HepG2 (cell line): ENCODE data around the gene LRRC27. TPM values are rescaled to one million over a fixed set of nuclear protein-coding genes. Genes with fewer than 3 reads are reported as not detected.

Experiments
- ATAC-seq: fragments of 200-7000 bp; cut with Tn5 transposase; 3 replicates; pipeline ENCODE4 v1.9.1; 2020; ENCODE audit warnings: mild to moderate bottlenecking, moderate library complexity
- BruUV-seq: library from RNA; stranded (reverse); fragments of 400-500 nt; replicated peaks from 2 replicates; lab custom pipeline; 2021; lab: Mats Ljungman, UMichigan
- CTCF ChIA-PET: fragments of 300-600 bp; formaldehyde crosslinking; extraction: SDS; loops from one replicate; lab custom pipeline; 2021; ENCODE audit warnings: low total read pairs, inconsistent platforms, low intra/inter-chr PET ratio; lab: Yijun Ruan, JAX
- POLR2A ChIA-PET: fragments of 350-600 bp; sonication (Branson Sonifier 250); formaldehyde crosslinking; loops from one replicate; lab custom pipeline; 2020; ENCODE audit warnings: antibody characterized with exemption, inconsistent platforms; lab: Yijun Ruan, JAX
- DNase-seq: peaks from one replicate; pipeline ENCODE4 v3.0.0-alpha.2; 2015; ENCODE audit warnings: low spot score
- FAIRE-seq: peaks from 3 replicates; lab custom pipeline; 2011; peaks lifted over from hg19 to GRCh38; lab: Jason Lieb, UNC
- H2AFZ ChIP-seq: one replicate; pipeline ENCODE4 v1.6.1; 2011; ENCODE audit warnings: low read length, inconsistent platforms
- H3K27ac ChIP-seq: fragments of 300-600 bp; 3 replicates; pipeline ENCODE4 v1.8.0; 2011; ENCODE audit warnings: mixed run types, mild to moderate bottlenecking, mixed read lengths, low read length, inconsistent platforms; ENCODE audit not compliant: insufficient read depth; ENCODE audit errors: extremely low read length
- H3K27me3 ChIP-seq, 2 experiments: fragments of 200-600 bp in 1 of 2; 2 replicates in 1 of 2; 3 replicates in 1 of 2; pipeline versions ENCODE4 v1.6.0 to v1.8.0; 2011; ENCODE audit warnings: low read length in 2 of 2, mild to moderate bottlenecking in 2 of 2, moderate library complexity in 2 of 2, inconsistent platforms in 1 of 2; ENCODE audit not compliant: insufficient read depth in 2 of 2, control insufficient read depth in 1 of 2
- H3K36me3 ChIP-seq, 2 experiments: fragments of 200-600 bp in 1 of 2; replicated peaks in 1 of 2; 2 replicates in 1 of 2; 3 replicates in 1 of 2; pipeline versions ENCODE4 v1.5.1 to v1.8.0; 2011; ENCODE audit warnings: low read length in 2 of 2, inconsistent platforms in 1 of 2; ENCODE audit not compliant: insufficient read depth in 2 of 2, control insufficient read depth in 1 of 2
- H3K4me1 ChIP-seq: 2 replicates; pipeline ENCODE4 v1.5.1; 2012; ENCODE audit warnings: low read length, inconsistent platforms; ENCODE audit not compliant: insufficient read depth
- H3K4me2 ChIP-seq: 2 replicates; pipeline ENCODE4 v1.6.0; 2011; ENCODE audit warnings: low read depth, low read length, inconsistent platforms
- H3K4me3 ChIP-seq, 3 experiments: fragments of 200-600 bp in 1 of 3; sonication (generic), shearing (Covaris generic) in 1 of 3; replicated peaks in 1 of 3; 2 replicates each; pipeline ENCODE4 v1.5.1; 2011 to 2016; ENCODE audit warnings: low read length in 3 of 3, inconsistent platforms in 2 of 3, low read depth in 2 of 3, mild to moderate bottlenecking in 2 of 3, control low read depth in 1 of 3, mixed read lengths in 1 of 3; ENCODE audit not compliant: insufficient read depth in 1 of 3
- H3K79me2 ChIP-seq: one replicate; pipeline ENCODE4 v1.6.1; 2011; ENCODE audit warnings: low read length, inconsistent platforms; ENCODE audit not compliant: insufficient read depth
- H3K9ac ChIP-seq: 2 replicates; pipeline ENCODE4 v1.6.0; 2011; ENCODE audit warnings: mild to moderate bottlenecking, low read depth, low read length, inconsistent platforms; ENCODE audit not compliant: insufficient read depth
- H3K9me3 ChIP-seq: 2 replicates; pipeline ENCODE4 v1.5.1; 2012; ENCODE audit warnings: mild to moderate bottlenecking, low read length
- H4K20me1 ChIP-seq: 2 replicates; pipeline ENCODE4 v1.6.0; 2011; ENCODE audit warnings: inconsistent platforms, mild to moderate bottlenecking, low read length, moderate library complexity; ENCODE audit not compliant: insufficient read depth
- NFE2L1 ChIP-seq: sonication (generic); formaldehyde crosslinking; IDR thresholded peaks from 2 replicates; pipeline ENCODE4 v1.4.0; 2020; ENCODE audit warnings: missing genetic modification reagents, mild to moderate bottlenecking, borderline replicate concordance
- PPARG ChIP-seq: conservative IDR thresholded peaks from 2 replicates; pipeline ENCODE4 v1.6.1; 2016; ENCODE audit warnings: missing biosample characterization, missing genetic modification reagents
- REPIN1 ChIP-seq: sonication (generic); formaldehyde crosslinking; IDR thresholded peaks from 2 replicates; pipeline ENCODE4 v1.8.0; 2022; ENCODE audit warnings: missing genetic modification reagents, low read depth, mild to moderate bottlenecking, borderline replicate concordance
- ZNF143 ChIP-seq: sonication (generic); formaldehyde crosslinking; IDR thresholded peaks from 2 replicates; pipeline ENCODE4 v1.4.0; 2020; ENCODE audit warnings: missing genetic modification reagents
- ZNF562 ChIP-seq: sonication (generic); formaldehyde crosslinking; IDR thresholded peaks from 2 replicates; pipeline ENCODE4 v1.8.0; 2022; ENCODE audit warnings: missing genetic modification reagents, borderline replicate concordance
- ZNF570 ChIP-seq: sonication (generic); formaldehyde crosslinking; IDR thresholded peaks from 2 replicates; pipeline ENCODE4 v1.4.0; 2020; ENCODE audit warnings: mild to moderate bottlenecking, missing genetic modification reagents, borderline replicate concordance
- WGBS: methylation state at CpG from one replicate; pipeline ENCODE4 v1.1.6; 2017; ENCODE audit warnings: low lambda C conversion rate; 5-methylcytosine and 5-hydroxymethylcytosine counted together
- in situ Hi-C: cut with HindIII; loops from 2 replicates; pipeline ENCODE4 v1.10.0; 2017; ENCODE audit warnings: low pct_unique_long_range_greater_than_20kb; ENCODE audit not compliant: extremely low pct_ligation_motif_present
- intact Hi-C: fragments of 100-400 bp; cut with micrococcal nuclease; formaldehyde crosslinking; loops from one replicate; pipeline ENCODE4 v1.10.0; 2022; ENCODE audit not compliant: unreplicated experiment
- polyA plus RNA-seq, 8 experiments: library from polyadenylated mRNA; depleted of rRNA in 3 of 8; stranded (reverse) in 7 of 8; unstranded in 1 of 8; fragments of >200 nt; fragmentation: Illumina TruSeq in 4 of 8; extraction: Trizol in 4 of 8; gene quantifications; 2 replicates each; pipeline versions ENCODE4 v1.2.1 to v1.2.3, GENCODE V29; 2011 to 2016; ENCODE audit warnings: low read depth in 4 of 8, missing spikeins in 1 of 8, mixed read lengths in 1 of 8; ENCODE audit not compliant: insufficient read depth in 1 of 8
- total RNA-seq, 5 experiments: library from RNA; depleted of rRNA; stranded (reverse); fragments of >200 nt; fragmentation: Illumina TruSeq; extraction: Trizol; gene quantifications; 2 replicates each; pipeline ENCODE4 v1.2.3, GENCODE V29; 2016; ENCODE audit warnings: low read depth in 1 of 5
- TF ChIP-seq, protein P1 (sequence below): sonication (generic); formaldehyde crosslinking; IDR thresholded peaks from 2 replicates; pipeline ENCODE4 v1.5.1; 2020; ENCODE audit warnings: mild to moderate bottlenecking, missing genetic modification reagents, borderline replicate concordance
- TF ChIP-seq, protein P2 (sequence below): sonication (generic); formaldehyde crosslinking; IDR thresholded peaks from 2 replicates; pipeline ENCODE4 v1.4.0; 2020; ENCODE audit warnings: missing genetic modification reagents

LRRC27 gene
- total and polyA plus RNA-seq, 2 of the 13 experiments (the other 11 are each of a cell fraction or from before 2014, with no cell fraction given): 4.2 to 4.6 TPM

DNA sequence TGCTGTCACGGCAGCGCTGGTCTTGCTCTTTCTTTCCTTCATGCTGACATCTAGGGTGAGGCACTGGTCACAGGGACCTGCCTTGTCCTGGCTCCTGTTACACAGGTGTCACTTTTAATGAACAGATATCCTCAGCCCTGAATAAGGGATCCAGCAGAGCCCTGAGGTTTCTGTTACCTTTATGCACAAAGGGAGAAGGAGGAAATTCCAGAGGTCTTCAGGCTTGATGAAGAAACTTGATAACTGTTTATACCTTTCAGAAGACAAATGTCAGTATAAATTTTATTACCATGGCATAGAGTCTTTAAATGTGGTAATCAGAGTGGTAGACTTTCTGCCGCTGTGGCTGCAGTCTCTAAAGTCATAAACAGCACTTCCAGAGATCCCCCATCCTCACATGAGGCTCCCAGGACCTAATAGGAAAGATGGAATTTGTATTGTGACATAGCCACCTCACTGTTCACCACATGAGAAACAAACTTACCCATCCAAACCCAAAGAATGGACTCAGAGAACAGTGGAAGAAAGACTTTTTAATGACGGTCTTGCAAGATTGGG, 2.7 kb downstream of the LRRC27 start:
- in situ Hi-C loops: no loop called here
- TF ChIP-seq REPIN1 (no peak), ZNF570 (no peak), ZNF562 (no peak), ZNF143 (CRISPR knock-in tag) (no peak), NFE2L1 (CRISPR knock-in tag) (no peak), PPARG (CRISPR knock-in tag) (no peak)
- TF ChIP-seq, protein P1, sequence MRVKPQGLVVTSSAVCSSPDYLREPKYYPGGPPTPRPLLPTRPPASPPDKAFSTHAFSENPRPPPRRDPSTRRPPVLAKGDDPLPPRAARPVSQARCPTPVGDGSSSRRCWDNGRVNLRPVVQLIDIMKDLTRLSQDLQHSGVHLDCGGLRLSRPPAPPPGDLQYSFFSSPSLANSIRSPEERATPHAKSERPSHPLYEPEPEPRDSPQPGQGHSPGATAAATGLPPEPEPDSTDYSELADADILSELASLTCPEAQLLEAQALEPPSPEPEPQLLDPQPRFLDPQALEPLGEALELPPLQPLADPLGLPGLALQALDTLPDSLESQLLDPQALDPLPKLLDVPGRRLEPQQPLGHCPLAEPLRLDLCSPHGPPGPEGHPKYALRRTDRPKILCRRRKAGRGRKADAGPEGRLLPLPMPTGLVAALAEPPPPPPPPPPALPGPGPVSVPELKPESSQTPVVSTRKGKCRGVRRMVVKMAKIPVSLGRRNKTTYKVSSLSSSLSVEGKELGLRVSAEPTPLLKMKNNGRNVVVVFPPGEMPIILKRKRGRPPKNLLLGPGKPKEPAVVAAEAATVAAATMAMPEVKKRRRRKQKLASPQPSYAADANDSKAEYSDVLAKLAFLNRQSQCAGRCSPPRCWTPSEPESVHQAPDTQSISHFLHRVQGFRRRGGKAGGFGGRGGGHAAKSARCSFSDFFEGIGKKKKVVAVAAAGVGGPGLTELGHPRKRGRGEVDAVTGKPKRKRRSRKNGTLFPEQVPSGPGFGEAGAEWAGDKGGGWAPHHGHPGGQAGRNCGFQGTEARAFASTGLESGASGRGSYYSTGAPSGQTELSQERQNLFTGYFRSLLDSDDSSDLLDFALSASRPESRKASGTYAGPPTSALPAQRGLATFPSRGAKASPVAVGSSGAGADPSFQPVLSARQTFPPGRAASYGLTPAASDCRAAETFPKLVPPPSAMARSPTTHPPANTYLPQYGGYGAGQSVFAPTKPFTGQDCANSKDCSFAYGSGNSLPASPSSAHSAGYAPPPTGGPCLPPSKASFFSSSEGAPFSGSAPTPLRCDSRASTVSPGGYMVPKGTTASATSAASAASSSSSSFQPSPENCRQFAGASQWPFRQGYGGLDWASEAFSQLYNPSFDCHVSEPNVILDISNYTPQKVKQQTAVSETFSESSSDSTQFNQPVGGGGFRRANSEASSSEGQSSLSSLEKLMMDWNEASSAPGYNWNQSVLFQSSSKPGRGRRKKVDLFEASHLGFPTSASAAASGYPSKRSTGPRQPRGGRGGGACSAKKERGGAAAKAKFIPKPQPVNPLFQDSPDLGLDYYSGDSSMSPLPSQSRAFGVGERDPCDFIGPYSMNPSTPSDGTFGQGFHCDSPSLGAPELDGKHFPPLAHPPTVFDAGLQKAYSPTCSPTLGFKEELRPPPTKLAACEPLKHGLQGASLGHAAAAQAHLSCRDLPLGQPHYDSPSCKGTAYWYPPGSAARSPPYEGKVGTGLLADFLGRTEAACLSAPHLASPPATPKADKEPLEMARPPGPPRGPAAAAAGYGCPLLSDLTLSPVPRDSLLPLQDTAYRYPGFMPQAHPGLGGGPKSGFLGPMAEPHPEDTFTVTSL (CRISPR knock-in tag): no peak
- TF ChIP-seq, protein P2, sequence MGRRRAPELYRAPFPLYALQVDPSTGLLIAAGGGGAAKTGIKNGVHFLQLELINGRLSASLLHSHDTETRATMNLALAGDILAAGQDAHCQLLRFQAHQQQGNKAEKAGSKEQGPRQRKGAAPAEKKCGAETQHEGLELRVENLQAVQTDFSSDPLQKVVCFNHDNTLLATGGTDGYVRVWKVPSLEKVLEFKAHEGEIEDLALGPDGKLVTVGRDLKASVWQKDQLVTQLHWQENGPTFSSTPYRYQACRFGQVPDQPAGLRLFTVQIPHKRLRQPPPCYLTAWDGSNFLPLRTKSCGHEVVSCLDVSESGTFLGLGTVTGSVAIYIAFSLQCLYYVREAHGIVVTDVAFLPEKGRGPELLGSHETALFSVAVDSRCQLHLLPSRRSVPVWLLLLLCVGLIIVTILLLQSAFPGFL (CRISPR knock-in tag): no peak
- Histone ChIP-seq H2AFZ (no peak overlapping the region), H3K36me3 (no peaks in the 10 kb centered on the region), H3K4me2 (peak overlapping the region; percentile 49), H3K79me2 (peaks cover 17% of the 10 kb centered on the region), H3K4me1 (peaks cover 26% of the 10 kb centered on the region), H3K27ac (no peak overlapping the region), H4K20me1 (no peaks in the 10 kb centered on the region; the same call in 1 of the 2 replicates), H3K9ac (no peak overlapping the region), H3K4me3 (peak overlapping the region; percentile 40 to 43 (median 40); a peak in 5 of 6 replicates), H3K9me3 (no peaks in the 10 kb centered on the region), H3K27me3 (no peaks in the 10 kb centered on the region; a peak in 1 of 5 replicates)
- 70% methylated on average over 4 of the region's 4 CpGs for WGBS
- no TSS peak for BruUV-seq
- CTCF ChIA-PET: no interaction called here
- FAIRE-seq: no peak
- intact Hi-C loops: no loop called here
- ATAC-seq: no peak
- DNase-seq: no peak
- POLR2A ChIA-PET: no interaction called here
